ENCODE data around the gene C3orf18. TPM values are rescaled to one million over a fixed set of nuclear protein-coding genes. Genes with fewer than 3 reads are reported as not detected.
A peak's percentile ranks its signal among the peaks of the same experiment; 100 is the strongest.

Gene C3orf18
- total RNA-seq, 1 donor from 2014 or later = 8.5 TPM

DNA sequence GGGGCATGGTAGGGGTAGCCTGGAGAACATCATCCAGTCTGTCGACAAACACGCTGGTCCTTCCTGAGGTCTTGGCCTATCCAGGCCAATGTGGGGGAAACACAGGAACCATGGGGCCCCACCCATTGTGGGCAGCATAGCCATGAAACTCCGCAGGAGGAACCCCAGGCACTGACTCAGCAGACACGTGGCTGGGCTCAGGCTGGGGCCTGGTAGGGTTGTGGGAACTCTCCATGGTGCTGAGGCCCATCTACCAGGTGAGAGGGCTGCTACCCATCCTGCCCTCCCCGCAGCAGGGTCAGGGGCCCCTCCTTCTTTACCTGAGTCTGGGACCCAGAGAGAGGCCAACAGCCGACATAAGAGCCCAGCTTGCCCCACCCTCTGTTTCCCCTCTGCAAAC lies 41.6 kb downstream of the C3orf18 start:
- Histone ChIP-seq H2AFZ (replicated peaks) (no peak overlapping the region), H3K79me2 (ENCODE audit: low read depth) (no peaks in the 10 kb centered on the region), H3K4me3 (no peak overlapping the region), H3K9me3 (ENCODE audit: low read depth) (no peaks in the 10 kb centered on the region), H3K4me2 (no peak overlapping the region), H3F3A (ENCODE audit: low read depth) (no peaks in the 10 kb centered on the region), H3K27ac (no peak overlapping the region), H3K27me3 (peaks cover 12% of the 10 kb centered on the region), H3K4me1 (peaks cover 19% of the 10 kb centered on the region), H4K20me1 (ENCODE audit: low read depth) (peaks cover 11% of the 10 kb centered on the region), H3K9ac (no peak overlapping the region), H3K36me3 (no peaks in the 10 kb centered on the region)
- H3K9me3 Mint-ChIP-seq = no peaks in the 10 kb centered on the region
- peaks cover 25% of the 10 kb centered on the region for H3K27me3 Mint-ChIP-seq (ENCODE audit: insufficient read depth, low read depth)
- no peak for TF ChIP-seq EZH2phosphoT487 (IDR thresholded peaks at IDR 0.05)
- no peak for TF ChIP-seq EZH2 (IDR thresholded peaks at IDR 0.05)
- TF ChIP-seq, protein P1, sequence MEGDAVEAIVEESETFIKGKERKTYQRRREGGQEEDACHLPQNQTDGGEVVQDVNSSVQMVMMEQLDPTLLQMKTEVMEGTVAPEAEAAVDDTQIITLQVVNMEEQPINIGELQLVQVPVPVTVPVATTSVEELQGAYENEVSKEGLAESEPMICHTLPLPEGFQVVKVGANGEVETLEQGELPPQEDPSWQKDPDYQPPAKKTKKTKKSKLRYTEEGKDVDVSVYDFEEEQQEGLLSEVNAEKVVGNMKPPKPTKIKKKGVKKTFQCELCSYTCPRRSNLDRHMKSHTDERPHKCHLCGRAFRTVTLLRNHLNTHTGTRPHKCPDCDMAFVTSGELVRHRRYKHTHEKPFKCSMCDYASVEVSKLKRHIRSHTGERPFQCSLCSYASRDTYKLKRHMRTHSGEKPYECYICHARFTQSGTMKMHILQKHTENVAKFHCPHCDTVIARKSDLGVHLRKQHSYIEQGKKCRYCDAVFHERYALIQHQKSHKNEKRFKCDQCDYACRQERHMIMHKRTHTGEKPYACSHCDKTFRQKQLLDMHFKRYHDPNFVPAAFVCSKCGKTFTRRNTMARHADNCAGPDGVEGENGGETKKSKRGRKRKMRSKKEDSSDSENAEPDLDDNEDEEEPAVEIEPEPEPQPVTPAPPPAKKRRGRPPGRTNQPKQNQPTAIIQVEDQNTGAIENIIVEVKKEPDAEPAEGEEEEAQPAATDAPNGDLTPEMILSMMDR (IDR thresholded peaks at IDR 0.05) = no peak
- H3K36me3 Mint-ChIP-seq = no peaks in the 10 kb centered on the region
- peak; percentile 87 for DNase-seq (ENCODE audit: low spot score)
- peaks cover 4% of the 10 kb centered on the region for H3K4me1 Mint-ChIP-seq
- H3K4me3 Mint-ChIP-seq = no peak overlapping the region
- H3K27ac Mint-ChIP-seq = no peak overlapping the region

DNA sequence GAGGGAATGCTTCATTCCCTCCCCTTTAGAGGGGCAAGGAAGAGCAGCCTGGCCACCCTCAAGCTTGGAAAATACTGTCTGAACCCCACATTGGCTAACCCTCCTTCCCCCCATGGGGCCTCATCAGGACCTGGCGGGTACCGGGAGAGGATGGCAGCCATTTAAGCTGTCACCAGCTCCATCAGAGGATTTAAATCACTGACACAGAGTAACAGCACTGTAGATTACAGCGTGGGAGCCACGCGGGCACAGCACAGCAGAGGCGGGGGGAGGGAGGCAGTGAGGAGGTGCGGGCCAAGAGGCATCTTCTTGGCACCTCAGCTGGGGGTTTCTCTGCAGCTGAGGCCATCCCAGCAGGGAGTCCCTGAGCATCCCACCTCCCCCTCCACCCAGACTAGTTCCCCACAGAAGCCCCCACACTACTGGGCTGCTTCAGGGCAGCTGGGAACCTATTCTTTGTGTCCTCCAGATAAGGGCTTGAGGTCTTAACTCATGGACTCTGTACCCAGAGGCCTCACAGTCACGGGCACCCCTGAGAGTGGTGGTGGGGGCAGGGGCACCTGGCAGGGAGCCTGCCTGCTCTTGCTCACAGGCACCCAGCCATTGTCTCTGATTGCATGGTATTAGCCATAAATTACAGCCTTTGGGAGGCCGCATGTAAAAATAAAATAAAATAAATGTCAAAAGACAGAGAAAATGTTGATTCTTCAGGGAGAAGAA lies 42.2 kb downstream of the C3orf18 start:
- Histone ChIP-seq H3K79me2 (ENCODE audit: low read depth) (no peaks in the 10 kb centered on the region), H4K20me1 (ENCODE audit: low read depth) (peaks cover 11% of the 10 kb centered on the region), H3K4me1 (peaks cover 24% of the 10 kb centered on the region), H3K36me3 (no peaks in the 10 kb centered on the region), H3K4me3 (no peak overlapping the region), H3K27ac (no peak overlapping the region), H2AFZ (replicated peaks) (no peak overlapping the region), H3K9ac (no peak overlapping the region), H3F3A (ENCODE audit: low read depth) (peaks cover 4% of the 10 kb centered on the region), H3K4me2 (no peak overlapping the region), H3K9me3 (ENCODE audit: low read depth) (no peaks in the 10 kb centered on the region), H3K27me3 (peaks cover 6% of the 10 kb centered on the region)
- no peaks in the 10 kb centered on the region for H3K36me3 Mint-ChIP-seq
- TF ChIP-seq, protein P1 (IDR thresholded peaks at IDR 0.05) = no peak
- no peak for TF ChIP-seq EZH2phosphoT487 (IDR thresholded peaks at IDR 0.05)
- no peak for TF ChIP-seq EZH2 (IDR thresholded peaks at IDR 0.05)
- no peak for DNase-seq (ENCODE audit: low spot score)
- H3K27ac Mint-ChIP-seq = no peak overlapping the region
- H3K4me3 Mint-ChIP-seq = no peak overlapping the region
- no peaks in the 10 kb centered on the region for H3K9me3 Mint-ChIP-seq
- H3K27me3 Mint-ChIP-seq (ENCODE audit: insufficient read depth, low read depth) = peaks cover 22% of the 10 kb centered on the region
- peaks cover 7% of the 10 kb centered on the region for H3K4me1 Mint-ChIP-seq

DNA sequence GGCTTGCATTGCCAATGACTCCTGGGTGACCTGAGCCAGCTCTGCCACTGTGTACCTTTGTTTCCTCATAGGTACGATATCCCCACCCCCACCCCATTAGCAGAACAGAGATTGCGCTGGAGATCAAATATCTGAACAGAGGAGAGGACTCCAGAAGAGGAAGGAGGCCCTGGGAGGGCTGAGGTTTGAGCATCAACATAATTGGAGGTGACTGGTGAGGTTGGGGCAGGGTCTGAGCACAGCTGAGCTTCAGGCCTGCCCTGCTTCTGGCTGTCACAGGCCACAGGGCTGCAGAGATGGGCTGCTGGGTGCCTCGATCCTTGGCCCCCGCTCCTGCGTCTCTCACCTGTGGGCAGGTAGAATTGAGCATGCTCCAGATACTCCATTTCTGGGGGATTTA lies 42.8 kb downstream of the C3orf18 start:
- H3K4me3 ChIP-seq = no peak overlapping the region
- Mint-ChIP-seq H3K4me1 (peaks cover 6% of the 10 kb centered on the region), H3K4me3 (no peak overlapping the region), H3K9me3 (no peaks in the 10 kb centered on the region), H3K27ac (no peak overlapping the region), H3K27me3 (ENCODE audit: insufficient read depth, low read depth) (peaks cover 22% of the 10 kb centered on the region), H3K36me3 (no peaks in the 10 kb centered on the region)
- no peak overlapping the region for H3K9ac ChIP-seq
- DNase-seq (ENCODE audit: low spot score) = no peak
- H3K4me2 ChIP-seq = no peak overlapping the region
- H3K4me1 ChIP-seq = peaks cover 20% of the 10 kb centered on the region
- no peaks in the 10 kb centered on the region for H3K79me2 ChIP-seq (ENCODE audit: low read depth)
- H3K27me3 ChIP-seq = peaks cover 2% of the 10 kb centered on the region
- TF ChIP-seq EZH2 (IDR thresholded peaks at IDR 0.05) = no peak
- TF ChIP-seq, protein P1 (IDR thresholded peaks at IDR 0.05) = no peak
- TF ChIP-seq EZH2phosphoT487 (IDR thresholded peaks at IDR 0.05) = no peak
- H2AFZ ChIP-seq (replicated peaks) = no peak overlapping the region
- peaks cover 6% of the 10 kb centered on the region for H3F3A ChIP-seq (ENCODE audit: low read depth)
- no peak overlapping the region for H3K27ac ChIP-seq
- no peaks in the 10 kb centered on the region for H3K9me3 ChIP-seq (ENCODE audit: low read depth)
- no peaks in the 10 kb centered on the region for H3K36me3 ChIP-seq
- peaks cover 12% of the 10 kb centered on the region for H4K20me1 ChIP-seq (ENCODE audit: low read depth)

All from neural progenitor cell (in vitro differentiated cells).